PC-3 (cell line): Measurements from ENCODE around the gene HES1. TPM values are rescaled to one million over a fixed set of nuclear protein-coding genes. Genes with fewer than 3 reads are reported as not detected.
"Not testable (repeated sequence)": the region's sequence is repeated elsewhere in the genome, so short reads cannot be mapped to it uniquely, and the experiment has no call there.

ENCODE experiments used
- ATAC-seq: fragments of 200-7000 bp; cut with Tn5 transposase; 2 replicates; pipeline ENCODE4 v1.9.1; 2020; ENCODE audit warnings: mild to moderate bottlenecking, moderate library complexity
- BruUV-seq: library from RNA; stranded (reverse); fragments of 400-500 nt; replicated peaks from 2 replicates; lab custom pipeline; 2021; lab: Mats Ljungman, UMichigan
- CTCF ChIA-PET: fragments of 300-600 bp; sonication (Branson Sonifier 250); formaldehyde crosslinking; loops from one replicate; lab custom pipeline; 2022; ENCODE audit warnings: antibody characterized with exemption; lab: Charles Lee
- POLR2A ChIA-PET: fragments of 300-600 bp; sonication (Branson Sonifier 250); formaldehyde crosslinking; loops from one replicate; lab custom pipeline; 2022; ENCODE audit warnings: antibody characterized with exemption; ENCODE audit not compliant: unreplicated experiment; lab: Charles Lee
- DNase-seq: peaks from one replicate; pipeline ENCODE4 v3.0.0-alpha.2; 2015
- H2AFZ ChIP-seq: fragments of 300-600 bp; sonication (generic); 2 replicates; pipeline ENCODE4 v1.6.0; 2016; ENCODE audit warnings: antibody characterized with exemption, low read length
- H3F3A ChIP-seq: fragments of 300-600 bp; sonication (generic); one replicate; pipeline ENCODE4 v1.6.0; 2017; ENCODE audit warnings: antibody characterized with exemption, low read length, control low read depth, mild to moderate bottlenecking; ENCODE audit not compliant: unreplicated experiment
- H3K27ac ChIP-seq: fragments of 300-600 bp; sonication (generic); 2 replicates; pipeline ENCODE4 v1.5.1; 2016; ENCODE audit warnings: mild to moderate bottlenecking, low read length
- H3K27me3 ChIP-seq: fragments of 300-600 bp; sonication (generic); 2 replicates; pipeline ENCODE4 v1.6.1; 2016; ENCODE audit warnings: low read length, mixed read lengths
- H3K36me3 ChIP-seq: fragments of 300-600 bp; sonication (generic); 2 replicates; pipeline ENCODE4 v1.6.1; 2016; ENCODE audit warnings: low read depth, mixed run types, low read length, mixed read lengths
- H3K4me1 ChIP-seq: fragments of 300-600 bp; sonication (generic); 2 replicates; pipeline ENCODE4 v1.5.1; 2016; ENCODE audit warnings: low read length; ENCODE audit not compliant: insufficient read depth
- H3K4me2 ChIP-seq: fragments of 300-600 bp; sonication (generic); 2 replicates; pipeline ENCODE4 v1.6.0; 2016; ENCODE audit warnings: low read length
- H3K4me3 ChIP-seq: fragments of 300-600 bp; sonication (generic); 2 replicates; pipeline ENCODE4 v1.5.1; 2016; ENCODE audit warnings: mild to moderate bottlenecking, low read length, mixed read lengths
- H3K79me2 ChIP-seq: fragments of 300-600 bp; sonication (generic); 2 replicates; pipeline ENCODE4 v1.6.1; 2017; ENCODE audit warnings: low read length, mixed read lengths
- H3K9ac ChIP-seq: fragments of 300-600 bp; sonication (generic); 2 replicates; pipeline ENCODE4 v1.6.0; 2016; ENCODE audit warnings: mild to moderate bottlenecking, low read length
- H3K9me2 ChIP-seq: fragments of 300-600 bp; sonication (generic); replicated peaks from 2 replicates; pipeline ENCODE4 v1.6.1; 2016; ENCODE audit warnings: mixed run types, low read length, mixed read lengths
- H3K9me3 ChIP-seq: fragments of 300-600 bp; sonication (generic); 2 replicates; pipeline ENCODE4 v1.6.1; 2016; ENCODE audit warnings: low read length, mixed read lengths
- H4K20me1 ChIP-seq: fragments of 300-600 bp; sonication (generic); 2 replicates; pipeline ENCODE4 v1.6.1; 2016; ENCODE audit warnings: low read length, mixed read lengths
- CTCF ChIP-seq: fragments of 300-600 bp; sonication (generic); conservative IDR thresholded peaks from 2 replicates; pipeline ENCODE4 v1.5.1; 2017; ENCODE audit warnings: antibody characterized with exemption, low read depth, mild to moderate bottlenecking, low read length
- EZH2 ChIP-seq: fragments of 300-600 bp; sonication (generic); IDR thresholded peaks from one replicate; pipeline ENCODE4 v1.6.1; 2017; ENCODE audit warnings: antibody characterized with exemption, mild to moderate bottlenecking, low read length; ENCODE audit not compliant: unreplicated experiment
- EZH2phosphoT487 ChIP-seq: fragments of 300-600 bp; sonication (generic); IDR thresholded peaks from 2 replicates; pipeline ENCODE4 v1.6.1; 2018; ENCODE audit warnings: mild to moderate bottlenecking, antibody characterized with exemption, low read length, borderline replicate concordance
- intact Hi-C: fragments of 100-400 bp; cut with micrococcal nuclease; formaldehyde crosslinking; loops from 2 replicates; pipeline ENCODE4 v1.9.0; 2023
- total RNA-seq: library from RNA; depleted of rRNA; stranded (reverse); fragments of >200 nt; gene quantifications from 2 replicates; pipeline ENCODE4 v1.2.3, GENCODE V29; 2014

Gene HES1
- total RNA-seq, 1 experiment from 2014 or later: 906 TPM

- H3K4me2 ChIP-seq: no peak overlapping the region
- TF ChIP-seq EZH2 (no peak), CTCF (no peak), EZH2phosphoT487 (no peak)
- ChIA-PET CTCF (no interaction called here), POLR2A (no interaction called here)
- H3K4me3 ChIP-seq: no peak overlapping the region
- H3K27ac ChIP-seq: no peak overlapping the region
- ATAC-seq: no peak
- H3K36me3 ChIP-seq: no peaks in the 10 kb centered on the region
- peaks cover 49% of the 10 kb centered on the region for H3K4me1 ChIP-seq
- intact Hi-C loops: no loop called here
- no peak overlapping the region for H3K9ac ChIP-seq
- H3F3A ChIP-seq: no peaks in the 10 kb centered on the region
- no peaks in the 10 kb centered on the region for H3K27me3 ChIP-seq
- no peaks in the 10 kb centered on the region for H3K79me2 ChIP-seq
- no peak for DNase-seq
- H3K9me3 ChIP-seq: no peaks in the 10 kb centered on the region
- BruUV-seq: no TSS peak
- H2AFZ ChIP-seq: no peak overlapping the region
- no peaks in the 10 kb centered on the region for H3K9me2 ChIP-seq
- no peaks in the 10 kb centered on the region for H4K20me1 ChIP-seq
Measured at GRCh38 chr3:194125442-194125841, 10.5 kb upstream of the HES1 start.

- Histone ChIP-seq H3K9me3 (no peaks in the 10 kb centered on the region), H3K27ac (no peak overlapping the region), H3K79me2 (no peaks in the 10 kb centered on the region), H4K20me1 (no peaks in the 10 kb centered on the region), H3K9me2 (no peaks in the 10 kb centered on the region), H2AFZ (no peak overlapping the region), H3K36me3 (no peaks in the 10 kb centered on the region), H3K27me3 (no peaks in the 10 kb centered on the region), H3K4me3 (no peak overlapping the region), H3K9ac (no peak overlapping the region), H3F3A (no peaks in the 10 kb centered on the region), H3K4me2 (no peak overlapping the region), H3K4me1 (peaks cover 50% of the 10 kb centered on the region)
- CTCF ChIA-PET: no interaction called here
- no peak for ATAC-seq
- intact Hi-C loops: no loop called here
- no peak for DNase-seq
- BruUV-seq: no TSS peak
- no peak for TF ChIP-seq EZH2
- TF ChIP-seq EZH2phosphoT487: no peak
- no peak for TF ChIP-seq CTCF
- POLR2A ChIA-PET: no interaction called here
Measured at GRCh38 chr3:194126790-194127189, 9.2 kb upstream of the HES1 start.

- no peaks in the 10 kb centered on the region for H3K9me3 ChIP-seq
- ATAC-seq: no peak
- peaks cover 6% of the 10 kb centered on the region; the same call in 1 of the 2 replicates for H3K79me2 ChIP-seq
- H3K9me2 ChIP-seq: no peaks in the 10 kb centered on the region
- no TSS peak for BruUV-seq
- ChIA-PET POLR2A (interaction anchor here (0.6 kb wide), 1 partner anchor 39 kb away, joined by 4 read pairs; no protein-coding TSS in a partner anchor), CTCF (interaction anchor here (0.5 kb wide), 1 partner anchor 348 kb away, joined by 7 read pairs; no protein-coding TSS in a partner anchor)
- H4K20me1 ChIP-seq: no peaks in the 10 kb centered on the region
- H3K27ac ChIP-seq: no peak overlapping the region
- no peak overlapping the region for H3K9ac ChIP-seq
- no peak overlapping the region for H3K4me2 ChIP-seq
- no peak for DNase-seq
- H2AFZ ChIP-seq: no peak overlapping the region
- no peak for TF ChIP-seq EZH2
- TF ChIP-seq CTCF: no peak
- TF ChIP-seq EZH2phosphoT487: no peak
- H3K27me3 ChIP-seq: no peaks in the 10 kb centered on the region
- H3F3A ChIP-seq: peaks cover 7% of the 10 kb centered on the region
- no peak overlapping the region for H3K4me3 ChIP-seq
- peaks cover 51% of the 10 kb centered on the region for H3K4me1 ChIP-seq
- intact Hi-C loops: no loop called here
- no peaks in the 10 kb centered on the region for H3K36me3 ChIP-seq
Measured at GRCh38 chr3:194128202-194128918, 7.6 kb upstream of the HES1 start.

DNA sequence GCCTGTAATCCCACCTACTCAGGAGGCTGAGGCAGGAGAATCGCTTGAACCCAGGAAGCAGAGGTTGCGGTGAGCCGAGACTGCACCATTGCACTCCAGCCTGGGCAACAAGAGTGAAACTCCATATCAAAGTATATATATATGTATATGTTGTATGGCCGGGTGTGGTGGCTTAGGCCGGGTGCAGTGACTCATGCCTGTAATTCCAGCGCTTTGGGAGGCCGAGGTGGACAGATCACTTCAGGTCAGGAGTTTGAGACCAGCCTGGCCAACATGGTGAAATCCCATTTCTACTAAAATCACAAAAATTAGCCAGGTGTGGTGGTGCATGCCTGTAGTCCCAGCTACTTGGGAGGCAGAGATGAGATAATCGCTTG, 7.0 kb upstream of the HES1 start:
- H3K27me3 ChIP-seq, H3F3A ChIP-seq, H4K20me1 ChIP-seq, BruUV-seq, H2AFZ ChIP-seq, DNase-seq, intact Hi-C loops, POLR2A ChIA-PET, H3K4me3 ChIP-seq, H3K9me2 ChIP-seq, ATAC-seq, H3K9ac ChIP-seq, H3K36me3 ChIP-seq, H3K27ac ChIP-seq, H3K9me3 ChIP-seq, H3K79me2 ChIP-seq, H3K4me2 ChIP-seq: not testable (repeated sequence)
- CTCF ChIA-PET: interaction anchor here (0.5 to 0.6 kb wide), 2 partner anchors 25 to 348 kb away, joined by 7 to 10 read pairs; no protein-coding TSS in a partner anchor
- H3K4me1 ChIP-seq: peaks cover 51% of the 10 kb centered on the region
